GM18517 (cell line): ENCODE measurements around the gene PEBP1.
A peak's percentile ranks its signal among the peaks of the same experiment; 100 is the strongest.
"Not testable (repeated sequence)": the region's sequence is repeated elsewhere in the genome, so short reads cannot be mapped to it uniquely, and the experiment has no call there.

ENCODE experiments used
- ATAC-seq: cut with Tn5 transposase; IDR thresholded peaks from one replicate; pipeline ENCODE4 v1.9.1; 2021; ENCODE audit warnings: mild to moderate bottlenecking, moderate library complexity; ENCODE audit not compliant: unreplicated experiment

PEBP1 gene

GRCh38 chr12:118129436-118129835 lies 6.5 kb upstream of the PEBP1 start:
- ATAC-seq = not testable (repeated sequence)

- peak; percentile 42 for ATAC-seq
Measured at GRCh38 chr12:118136559-118137003, 657 bp downstream of the PEBP1 start.

- no peak for ATAC-seq
Measured at GRCh38 chr12:118137148-118137678, 1.3 kb downstream of the PEBP1 start.

DNA sequence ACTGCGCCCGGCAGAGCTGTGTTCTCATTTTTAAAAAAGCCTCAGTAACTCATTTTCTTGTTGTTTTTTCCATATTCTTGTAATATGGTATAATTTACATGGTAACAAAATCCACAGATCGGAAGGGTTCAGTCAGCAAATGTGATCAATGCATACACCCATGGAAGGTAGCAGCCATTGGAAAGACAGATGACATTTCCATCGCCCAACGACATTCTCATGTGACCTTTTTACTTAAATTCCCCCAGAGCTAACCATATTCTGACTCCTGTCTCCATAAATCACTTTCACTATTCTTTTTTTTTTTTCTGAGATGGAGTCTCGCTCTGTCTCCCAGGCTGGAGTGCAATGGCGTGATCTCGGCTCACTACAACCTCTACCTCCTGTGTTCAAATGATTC lies 4.9 kb downstream of the PEBP1 start:
- ATAC-seq = no peak

DNA sequence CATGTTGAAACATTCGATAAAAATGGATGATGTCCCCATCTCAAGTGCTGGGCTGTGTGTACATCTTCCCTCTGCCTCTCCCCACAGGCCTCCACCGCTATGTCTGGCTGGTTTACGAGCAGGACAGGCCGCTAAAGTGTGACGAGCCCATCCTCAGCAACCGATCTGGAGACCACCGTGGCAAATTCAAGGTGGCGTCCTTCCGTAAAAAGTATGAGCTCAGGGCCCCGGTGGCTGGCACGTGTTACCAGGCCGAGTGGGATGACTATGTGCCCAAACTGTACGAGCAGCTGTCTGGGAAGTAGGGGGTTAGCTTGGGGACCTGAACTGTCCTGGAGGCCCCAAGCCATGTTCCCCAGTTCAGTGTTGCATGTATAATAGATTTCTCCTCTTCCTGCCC lies 8.6 kb downstream of the PEBP1 start:
- ATAC-seq = no peak

DNA sequence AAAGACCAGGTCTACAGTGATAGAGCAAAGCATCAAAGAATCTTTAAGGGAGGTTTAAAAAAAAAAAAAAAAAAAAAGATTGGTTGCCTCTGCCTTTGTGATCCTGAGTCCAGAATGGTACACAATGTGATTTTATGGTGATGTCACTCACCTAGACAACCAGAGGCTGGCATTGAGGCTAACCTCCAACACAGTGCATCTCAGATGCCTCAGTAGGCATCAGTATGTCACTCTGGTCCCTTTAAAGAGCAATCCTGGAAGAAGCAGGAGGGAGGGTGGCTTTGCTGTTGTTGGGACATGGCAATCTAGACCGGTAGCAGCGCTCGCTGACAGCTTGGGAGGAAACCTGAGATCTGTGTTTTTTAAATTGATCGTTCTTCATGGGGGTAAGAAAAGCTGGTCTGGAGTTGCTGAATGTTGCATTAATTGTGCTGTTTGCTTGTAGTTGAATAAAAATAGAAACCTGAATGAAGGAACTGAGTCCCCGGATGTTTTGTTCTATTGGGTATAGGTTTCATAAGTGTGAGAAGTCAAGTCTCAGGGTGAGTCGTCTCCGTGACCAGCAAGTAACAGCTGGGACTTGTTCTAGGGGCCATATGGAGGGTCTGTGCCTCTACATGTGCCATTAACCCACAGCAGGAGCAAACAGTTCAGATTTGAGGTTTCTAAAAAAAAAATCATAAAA lies 9.3 kb downstream of the PEBP1 start:
- ATAC-seq = peak; percentile 49

- no peak for ATAC-seq
Measured at GRCh38 chr12:118145798-118146156, 9.9 kb downstream of the PEBP1 start.

- ATAC-seq = no peak
Measured at GRCh38 chr12:118148287-118148686, 12.4 kb downstream of the PEBP1 start.

DNA sequence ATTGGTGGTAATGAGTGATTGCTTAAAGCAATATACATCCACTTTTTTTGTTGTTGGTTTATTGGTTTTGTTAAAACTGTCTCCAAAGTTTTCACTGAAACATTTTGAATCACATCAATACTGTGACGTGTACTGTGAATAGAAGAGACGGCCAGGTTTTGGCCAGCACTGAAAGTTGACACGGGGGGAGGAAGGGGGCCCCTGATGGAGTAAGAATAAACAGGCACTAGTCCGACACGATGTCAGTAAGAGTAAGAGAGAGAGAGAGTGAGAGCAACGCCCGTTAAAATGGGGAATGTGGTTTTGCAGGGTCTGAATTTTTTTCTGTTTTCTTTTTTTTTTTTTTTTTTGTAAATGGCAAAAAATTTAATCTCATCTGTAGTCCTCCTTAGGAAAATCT lies 14.7 kb downstream of the PEBP1 start:
- no peak for ATAC-seq

DNA sequence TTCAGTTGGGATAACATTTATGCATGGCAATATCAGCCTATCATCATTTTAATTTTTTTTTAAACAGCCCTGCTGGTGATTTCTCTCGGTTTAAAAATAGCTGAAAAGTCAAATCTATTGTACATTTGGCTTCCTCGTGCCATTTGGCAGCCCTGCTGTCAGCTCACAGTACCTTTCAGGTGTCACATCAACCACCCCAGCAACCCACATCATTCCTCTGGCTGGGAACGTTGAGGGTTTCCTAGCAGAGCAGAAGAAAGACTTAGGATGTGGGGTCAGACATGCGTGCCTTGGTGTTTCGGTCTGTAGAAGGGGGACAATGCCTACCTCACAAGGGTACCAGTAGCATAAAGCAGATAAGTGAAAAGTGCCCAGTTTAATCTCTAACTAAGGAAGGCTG lies 15.8 kb downstream of the PEBP1 start:
- no peak for ATAC-seq

DNA sequence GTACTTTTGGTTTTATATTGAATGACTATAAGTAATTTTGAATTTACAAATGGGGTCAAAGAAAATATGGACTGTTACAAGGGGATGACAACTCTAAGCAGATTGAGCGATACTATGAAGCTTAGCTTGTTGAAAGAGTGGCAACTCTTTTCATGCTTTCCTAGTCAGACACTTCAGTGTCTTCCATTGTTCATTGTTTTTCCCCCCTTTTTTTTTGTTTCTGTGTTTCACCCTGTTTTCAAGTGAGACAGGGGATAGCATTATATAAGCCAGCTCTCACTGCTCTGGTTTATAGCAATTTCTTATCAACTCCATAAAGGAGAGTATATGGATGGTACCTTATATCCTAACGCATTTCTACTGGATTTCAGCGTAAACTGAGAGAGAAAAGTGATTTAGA lies 24.6 kb downstream of the PEBP1 start:
- no peak for ATAC-seq

GRCh38 chr12:118164798-118165486 lies 29.0 kb downstream of the PEBP1 start:
- ATAC-seq = no peak

DNA sequence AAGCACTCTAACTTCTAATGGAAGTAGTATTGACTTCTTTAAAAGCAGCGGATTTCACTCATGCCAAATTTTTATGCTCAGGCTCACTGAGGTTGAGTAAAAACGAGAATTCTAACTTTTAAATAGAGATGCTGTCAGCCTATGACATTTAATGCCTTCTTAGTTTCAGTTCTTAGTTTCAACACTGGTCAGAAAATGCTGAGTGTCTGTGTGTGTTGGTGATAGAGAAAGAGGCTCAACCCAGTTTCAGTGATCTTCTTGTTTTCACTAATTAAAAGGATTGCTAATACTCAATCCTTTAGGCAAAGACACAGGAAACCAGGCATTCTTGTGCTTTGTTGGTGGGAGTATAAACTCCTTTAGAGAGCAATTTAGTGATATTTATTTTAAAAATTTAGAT lies 31.0 kb downstream of the PEBP1 start:
- peak; percentile 99 for ATAC-seq

GRCh38 chr12:118175823-118176447 lies 40.0 kb downstream of the PEBP1 start:
- ATAC-seq = peak; percentile 74

- ATAC-seq = no peak
Measured at GRCh38 chr12:118183155-118183554, 47.2 kb downstream of the PEBP1 start.

DNA sequence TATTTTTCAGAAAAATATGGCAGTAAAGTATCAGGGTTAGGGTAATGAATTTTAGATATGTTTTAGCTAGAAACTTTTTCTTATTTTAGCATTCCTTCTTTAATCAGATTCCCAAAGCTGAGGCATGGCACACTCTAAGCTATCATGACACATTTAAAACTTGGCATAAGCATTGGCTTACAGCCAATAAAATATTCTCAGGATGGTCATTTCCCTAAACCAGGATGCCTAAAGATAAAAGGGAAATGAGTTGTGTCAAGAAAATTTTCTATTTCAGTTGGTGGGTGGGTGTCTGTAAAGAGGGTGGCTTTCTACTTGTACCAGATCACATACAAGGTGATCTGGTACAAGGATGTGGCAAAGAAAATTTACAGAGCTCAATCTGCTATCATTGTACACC lies 47.8 kb downstream of the PEBP1 start:
- ATAC-seq = no peak

DNA sequence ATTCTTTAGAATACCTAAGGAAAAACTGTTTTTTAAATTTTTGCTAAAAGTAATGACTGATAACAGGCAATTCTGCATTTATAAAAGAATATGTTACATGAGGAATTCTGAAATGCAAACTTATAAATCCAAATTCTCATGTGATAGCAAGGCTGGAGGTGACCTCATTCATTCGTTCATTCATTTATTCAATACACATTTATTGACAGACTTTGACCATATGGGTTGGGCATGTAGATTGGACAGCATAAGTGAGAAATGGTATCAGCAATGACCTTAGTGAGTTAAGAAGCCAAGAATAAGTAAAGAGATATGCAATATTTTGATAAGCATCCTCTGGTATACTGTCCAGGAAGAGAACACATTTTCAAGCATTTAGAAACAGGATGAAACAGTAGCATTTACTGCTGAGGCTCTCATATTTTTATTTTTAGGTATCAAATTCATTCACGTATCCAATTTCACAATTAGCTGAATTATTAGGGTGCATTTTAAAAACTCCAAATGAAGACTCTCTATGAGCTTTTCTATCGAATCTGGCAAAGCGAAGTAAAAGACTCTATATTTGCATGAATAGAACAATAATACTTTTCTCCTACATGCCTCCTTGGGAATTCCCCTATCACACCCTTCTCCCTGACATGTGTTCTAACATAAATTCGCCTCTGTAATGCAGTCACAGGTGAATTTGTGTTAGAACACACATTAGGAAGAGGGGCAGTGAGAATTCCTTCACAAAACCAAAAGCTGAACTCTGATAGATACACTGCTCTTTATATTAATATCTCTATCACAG lies 49.9 kb downstream of the PEBP1 start:
- ATAC-seq = no peak

- no peak for ATAC-seq
Measured at GRCh38 chr12:118187751-118188435, 52.0 kb downstream of the PEBP1 start.

GRCh38 chr12:118188690-118189371 lies 52.9 kb downstream of the PEBP1 start:
- no peak for ATAC-seq

DNA sequence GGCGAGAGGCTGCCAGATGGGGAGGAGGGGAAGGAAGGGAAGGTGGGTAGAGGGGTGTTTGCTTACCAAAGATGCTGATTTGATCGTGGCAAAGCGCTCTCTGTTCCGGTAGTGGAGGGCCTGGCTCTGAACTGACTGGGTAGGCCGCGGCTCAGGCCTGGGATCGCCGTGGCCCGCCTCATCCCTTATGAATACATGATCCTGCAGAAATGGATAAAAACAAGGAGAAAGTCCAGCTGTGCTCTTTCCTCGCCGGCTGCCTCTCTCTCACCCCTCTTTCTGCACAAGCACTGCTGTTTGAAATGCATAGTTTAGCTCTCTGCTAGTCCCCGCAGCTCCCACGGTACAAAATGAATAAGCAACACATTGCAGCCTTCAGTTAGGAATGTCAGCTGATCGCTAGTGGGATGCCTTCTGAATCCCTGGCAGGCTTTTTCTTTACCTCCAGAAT lies 53.8 kb downstream of the PEBP1 start:
- ATAC-seq = no peak
